GM19239 (cell line): ENCODE measurements around the gene HSPA12A.

Experiments used
- DNase-seq: peaks from one replicate; pipeline ENCODE4 v3.0.0; 2011; ENCODE audit warnings: low spot score; ENCODE audit not compliant: insufficient read length
- FAIRE-seq: peaks from 2 replicates; lab custom pipeline; 2011; peaks lifted over from hg19 to GRCh38; lab: Jason Lieb, UNC

HSPA12A gene, protein sequence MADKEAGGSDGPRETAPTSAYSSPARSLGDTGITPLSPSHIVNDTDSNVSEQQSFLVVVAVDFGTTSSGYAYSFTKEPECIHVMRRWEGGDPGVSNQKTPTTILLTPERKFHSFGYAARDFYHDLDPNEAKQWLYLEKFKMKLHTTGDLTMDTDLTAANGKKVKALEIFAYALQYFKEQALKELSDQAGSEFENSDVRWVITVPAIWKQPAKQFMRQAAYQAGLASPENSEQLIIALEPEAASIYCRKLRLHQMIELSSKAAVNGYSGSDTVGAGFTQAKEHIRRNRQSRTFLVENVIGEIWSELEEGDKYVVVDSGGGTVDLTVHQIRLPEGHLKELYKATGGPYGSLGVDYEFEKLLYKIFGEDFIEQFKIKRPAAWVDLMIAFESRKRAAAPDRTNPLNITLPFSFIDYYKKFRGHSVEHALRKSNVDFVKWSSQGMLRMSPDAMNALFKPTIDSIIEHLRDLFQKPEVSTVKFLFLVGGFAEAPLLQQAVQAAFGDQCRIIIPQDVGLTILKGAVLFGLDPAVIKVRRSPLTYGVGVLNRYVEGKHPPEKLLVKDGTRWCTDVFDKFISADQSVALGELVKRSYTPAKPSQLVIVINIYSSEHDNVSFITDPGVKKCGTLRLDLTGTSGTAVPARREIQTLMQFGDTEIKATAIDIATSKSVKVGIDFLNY

DNA sequence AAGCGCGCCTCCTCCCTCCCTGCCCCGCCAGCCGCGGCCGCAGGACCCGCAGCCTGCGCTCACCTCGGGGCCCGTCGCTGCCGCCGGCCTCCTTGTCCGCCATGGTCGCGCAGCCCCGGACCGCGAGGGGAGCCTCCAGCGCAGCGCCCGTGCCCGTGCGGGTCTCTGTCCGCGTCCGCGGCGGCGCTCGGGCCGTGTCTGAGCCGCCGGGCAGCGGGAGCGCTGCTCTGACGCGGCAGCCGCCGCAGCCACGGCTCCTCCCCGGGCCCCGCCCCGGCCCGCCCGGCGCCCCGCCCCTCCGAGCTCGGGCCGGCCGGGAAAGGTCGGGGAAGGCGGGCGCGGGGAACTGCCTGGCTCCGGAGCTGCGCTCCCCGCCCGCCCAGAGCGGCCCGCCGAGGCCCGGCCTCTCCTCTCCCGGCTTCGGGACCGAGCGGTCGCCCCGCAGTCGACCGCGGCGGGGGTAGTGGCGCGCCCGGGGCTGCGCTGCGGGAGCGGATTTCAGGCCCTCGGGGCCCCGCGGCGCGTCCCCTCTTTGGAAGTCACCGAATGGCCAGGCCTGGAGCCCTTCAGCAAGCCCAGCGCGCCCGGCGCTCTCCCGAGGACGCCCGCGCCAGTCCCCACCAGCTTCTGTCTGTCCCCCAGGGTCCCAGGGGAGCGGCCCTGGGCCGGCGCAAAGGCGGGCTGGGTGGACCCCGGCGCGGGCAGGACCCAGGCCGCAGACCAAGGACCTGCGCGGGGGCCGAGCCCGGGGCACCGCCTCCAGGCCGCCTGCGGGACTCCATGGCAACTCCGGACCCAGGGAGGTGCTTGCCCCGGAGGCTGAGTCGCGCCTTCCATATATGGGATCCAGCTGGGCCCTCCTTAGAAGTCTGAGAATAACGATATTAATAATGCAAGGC, at the start of gene HSPA12A:
TSS of gene HSPA12A (minus strand) at position 200 of the 899 bp plus-strand sequence. CDS start at position 103, 97 bp downstream.
- DNase-seq (peak; percentile 89), FAIRE-seq (no peak)

DNA sequence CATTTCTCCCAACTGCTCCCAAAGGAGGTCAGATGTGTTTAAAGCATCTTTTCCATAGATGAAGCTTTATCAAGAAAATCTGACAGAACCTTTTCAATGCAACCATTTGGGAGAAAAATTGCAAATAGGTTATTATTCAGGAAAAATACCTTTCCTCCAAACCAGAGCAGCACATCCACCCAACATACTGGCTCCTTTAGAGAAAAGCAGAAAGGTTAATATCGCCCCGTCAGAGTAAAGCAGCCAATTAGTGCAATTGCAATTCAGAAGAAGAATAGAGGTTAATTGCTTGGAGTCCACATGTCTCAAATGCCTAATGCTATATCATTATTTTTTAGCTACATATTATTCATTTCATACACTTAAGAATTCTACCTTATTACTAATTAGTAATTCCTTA, 48.9 kb upstream of the HSPA12A start:
- FAIRE-seq: no peak
- DNase-seq: no peak

DNA sequence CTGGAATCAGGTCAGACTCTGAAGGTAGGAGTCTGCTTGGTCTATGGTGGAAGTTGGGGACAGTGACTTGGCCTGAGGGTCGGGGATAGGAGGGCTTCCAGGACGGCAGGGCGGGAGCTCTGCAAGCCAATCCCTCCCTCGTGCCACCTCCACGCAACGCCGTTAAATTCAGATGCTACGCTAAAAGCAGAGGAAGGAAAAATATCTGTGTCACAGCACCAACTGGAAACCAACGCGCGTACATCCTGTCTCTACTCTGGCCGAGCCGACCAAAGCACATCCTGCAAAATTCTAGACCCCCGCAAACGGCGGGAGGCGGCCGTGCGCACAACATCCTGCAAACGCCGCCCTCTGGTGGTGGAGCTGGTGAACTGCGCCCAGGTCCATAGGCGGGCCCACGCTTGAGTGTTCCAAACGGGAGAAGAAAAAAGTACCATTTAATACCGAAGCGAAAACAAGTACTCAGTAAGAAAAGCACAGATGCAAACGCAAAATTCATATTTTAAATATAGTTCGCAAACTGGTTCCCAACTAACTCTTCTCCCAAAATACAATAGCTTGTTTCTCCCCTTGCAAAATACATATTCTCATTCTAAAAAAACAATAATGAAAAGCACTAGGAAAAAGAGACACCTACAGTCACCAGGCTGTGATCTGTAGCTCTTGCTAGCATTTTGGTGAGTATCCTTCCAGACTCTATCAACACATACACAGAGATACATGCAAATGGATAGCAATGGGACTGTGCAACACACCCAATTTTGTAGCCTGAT, 45.7 kb upstream of the HSPA12A start:
- FAIRE-seq (peak; percentile 18), DNase-seq (peak; percentile 50)

DNA sequence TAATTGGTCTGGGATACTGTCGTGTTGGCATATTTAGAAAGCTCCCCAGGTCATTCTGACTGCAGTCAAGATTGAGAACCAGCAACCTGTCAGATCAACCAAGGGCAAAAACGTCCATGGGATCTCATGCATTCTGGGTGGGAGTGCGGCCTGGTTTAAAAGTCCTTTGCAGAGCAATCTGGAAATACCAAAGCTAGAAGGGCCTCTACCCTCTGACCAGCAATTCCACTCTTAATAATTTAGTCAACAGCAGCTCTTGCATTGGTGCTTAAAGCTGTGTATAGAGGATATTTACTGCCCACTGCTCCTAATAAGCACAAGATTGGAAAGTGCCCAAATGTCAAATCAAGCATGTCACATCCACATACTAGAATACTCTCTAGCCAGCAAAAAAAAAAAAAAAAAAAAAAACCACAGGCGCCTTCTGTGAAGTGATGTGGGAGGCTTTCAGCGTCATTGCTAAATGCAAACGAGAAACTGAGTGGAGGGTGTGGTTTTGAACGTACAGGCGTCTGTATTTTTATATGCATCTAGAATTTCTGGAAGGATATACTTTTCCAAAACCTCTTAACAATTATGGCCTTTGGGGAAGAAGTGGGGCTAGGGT, 44.8 kb upstream of the HSPA12A start:
- FAIRE-seq (no peak), DNase-seq (no peak)

DNA sequence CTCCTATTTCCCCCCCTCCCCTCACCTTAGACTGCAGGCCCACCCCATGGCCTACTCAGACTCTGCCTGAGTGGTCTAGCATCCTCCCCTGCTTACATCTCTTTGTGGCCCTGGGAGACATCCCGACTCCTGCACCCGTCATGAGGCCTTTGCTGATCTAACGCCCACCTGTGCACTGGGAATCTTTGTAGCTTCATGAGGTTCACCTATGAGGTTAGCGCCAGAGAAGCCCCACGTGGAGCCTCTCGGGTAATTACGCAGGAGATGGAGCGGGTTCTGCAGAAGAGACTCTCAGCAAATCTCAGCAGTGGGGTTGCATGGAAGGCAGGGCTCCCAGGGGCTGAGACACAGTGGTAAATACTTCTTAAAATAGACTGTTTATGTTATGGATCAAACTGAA, 43.5 kb upstream of the HSPA12A start:
- FAIRE-seq (no peak), DNase-seq (no peak)

DNA sequence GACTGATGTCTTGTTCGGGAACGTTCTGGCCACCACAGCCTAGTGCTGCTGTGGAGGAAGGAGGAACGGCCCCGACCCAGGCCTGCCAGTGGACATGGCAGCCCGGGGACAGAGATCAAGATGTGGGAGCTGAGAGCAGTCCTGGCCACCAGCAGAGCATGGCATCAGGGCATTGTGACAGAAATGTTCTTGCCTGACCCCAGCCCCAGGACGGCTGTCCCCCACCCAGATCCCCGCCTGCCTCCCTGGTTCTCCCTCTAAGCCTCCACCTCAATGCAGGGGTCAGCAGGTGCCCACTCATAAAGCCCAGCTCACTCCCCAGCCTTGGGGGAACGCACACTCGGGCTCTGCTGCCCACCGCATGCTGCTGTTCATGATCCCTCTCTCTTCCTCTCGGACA, 42.9 kb upstream of the HSPA12A start:
- no peak for FAIRE-seq
- no peak for DNase-seq

DNA sequence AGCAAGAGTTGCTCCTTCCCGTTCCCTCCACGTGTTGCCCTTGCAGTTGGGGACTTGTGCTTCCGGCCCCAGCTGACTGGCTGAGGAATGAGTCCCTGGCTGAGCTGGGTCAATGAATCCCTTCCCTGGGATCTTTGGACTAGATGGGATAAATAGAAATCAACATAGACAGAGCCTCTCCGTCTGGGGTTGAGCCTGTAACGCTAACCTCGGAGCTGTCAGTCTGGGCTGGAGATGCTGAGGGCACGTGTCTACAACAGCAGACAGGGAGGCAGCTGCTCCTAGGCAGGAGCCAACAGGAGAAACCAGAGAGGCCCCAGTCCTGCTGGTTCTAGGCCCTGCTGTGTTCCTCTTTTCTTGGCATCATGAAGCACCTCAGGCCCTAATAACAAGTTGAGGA, 42.3 kb upstream of the HSPA12A start:
- FAIRE-seq (no peak), DNase-seq (no peak)

DNA sequence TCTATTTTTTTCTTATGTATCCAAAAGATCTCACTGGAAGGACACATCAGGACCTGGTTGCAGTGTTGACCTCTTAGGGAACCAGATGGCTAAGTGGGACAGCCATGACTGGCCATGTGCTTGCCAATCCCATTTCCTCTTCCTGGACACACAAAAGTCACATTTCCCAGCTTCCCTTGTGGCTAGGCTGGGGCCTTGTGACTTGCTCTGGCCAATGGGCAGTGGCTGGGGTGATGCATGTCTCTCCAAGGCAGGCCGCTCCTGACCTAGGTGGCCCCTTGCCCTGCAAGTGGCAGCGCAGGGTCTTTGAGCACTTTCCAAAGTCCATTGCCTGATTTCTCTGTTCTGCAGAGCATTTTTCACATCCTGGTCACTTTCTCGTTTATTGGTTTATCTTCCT, 41.7 kb upstream of the HSPA12A start:
- DNase-seq (no peak), FAIRE-seq (no peak)

DNA sequence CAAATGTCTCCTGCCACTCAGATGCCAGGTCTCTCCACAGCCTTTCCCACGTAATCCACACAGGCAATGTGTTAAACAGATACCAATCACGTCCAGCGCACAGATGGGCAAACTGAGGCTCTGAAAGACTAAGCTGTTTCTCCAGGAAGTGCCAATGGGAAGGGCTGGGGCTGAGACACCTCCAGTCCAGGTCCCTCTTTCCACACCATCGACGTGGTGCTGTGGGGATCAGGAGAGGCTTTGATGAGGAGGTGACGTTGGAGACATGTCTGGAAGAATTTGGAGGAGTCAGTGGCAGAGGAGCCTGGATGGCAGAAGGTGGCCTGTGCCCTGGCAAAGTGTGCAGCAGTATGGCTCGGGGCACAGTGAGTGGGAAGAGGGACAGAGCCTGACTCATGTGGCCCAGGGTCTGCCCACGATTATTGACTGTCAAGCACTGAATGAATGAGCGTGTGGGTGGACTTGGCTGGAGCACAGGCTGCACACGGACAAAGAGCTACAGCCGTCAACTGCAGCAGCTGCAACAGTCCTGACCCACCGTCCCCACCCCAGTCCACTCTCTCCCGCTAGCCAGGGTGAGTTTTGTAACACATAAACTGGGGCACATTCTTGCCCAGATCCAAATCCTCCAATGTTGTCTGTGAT, 40.8 kb upstream of the HSPA12A start:
- DNase-seq (no peak), FAIRE-seq (no peak)

DNA sequence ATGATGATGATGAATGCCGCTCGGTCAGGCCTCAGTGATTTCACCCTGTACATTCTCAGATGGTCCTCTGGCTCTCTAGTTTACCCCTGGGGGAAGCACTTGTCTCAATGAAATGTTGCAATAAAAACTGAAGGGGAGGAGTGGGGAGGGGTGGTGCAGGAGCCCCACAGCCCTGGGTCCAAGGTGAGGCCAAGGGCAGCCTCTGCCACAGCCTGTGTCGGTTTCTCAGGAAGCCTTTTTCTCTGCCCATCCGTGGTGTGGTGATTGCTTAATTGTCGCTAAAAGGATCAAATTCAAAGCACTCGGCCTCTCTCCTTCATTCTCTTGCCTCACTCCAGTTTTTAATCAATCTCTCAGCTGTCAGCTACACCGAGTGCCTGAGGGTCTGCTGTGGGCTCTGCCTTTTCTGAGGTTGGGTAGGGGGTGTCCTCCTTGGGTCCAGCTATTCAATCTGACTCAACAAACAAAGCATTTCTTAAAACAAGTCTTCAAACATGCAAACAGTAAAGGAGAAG, 39.1 kb upstream of the HSPA12A start:
- DNase-seq (no peak), FAIRE-seq (no peak)

DNA sequence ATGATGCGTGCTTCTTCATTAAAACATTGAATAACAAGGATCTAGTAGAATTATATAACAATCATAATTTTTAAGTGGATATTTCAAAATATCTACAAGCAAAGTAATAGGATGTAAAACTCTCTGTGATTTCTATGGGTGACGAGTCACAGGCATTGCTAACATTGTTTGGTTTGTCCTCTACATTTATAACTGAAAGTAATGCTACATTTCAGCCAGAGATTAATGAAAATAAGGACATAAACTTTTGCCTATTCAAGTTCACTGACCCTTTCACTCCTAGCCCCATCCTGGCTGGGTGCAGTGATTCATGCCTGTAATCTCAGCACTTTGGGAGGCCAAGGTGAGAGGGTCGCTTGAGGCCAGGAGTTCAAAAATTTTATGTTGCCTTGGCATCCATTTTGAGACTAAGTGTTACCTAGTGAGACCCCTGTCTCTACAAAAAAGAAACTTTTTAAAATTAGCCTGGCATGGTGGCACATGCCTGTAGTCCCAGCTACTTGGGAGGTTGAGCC, 38.4 kb upstream of the HSPA12A start:
- DNase-seq: no peak
- FAIRE-seq: no peak

DNA sequence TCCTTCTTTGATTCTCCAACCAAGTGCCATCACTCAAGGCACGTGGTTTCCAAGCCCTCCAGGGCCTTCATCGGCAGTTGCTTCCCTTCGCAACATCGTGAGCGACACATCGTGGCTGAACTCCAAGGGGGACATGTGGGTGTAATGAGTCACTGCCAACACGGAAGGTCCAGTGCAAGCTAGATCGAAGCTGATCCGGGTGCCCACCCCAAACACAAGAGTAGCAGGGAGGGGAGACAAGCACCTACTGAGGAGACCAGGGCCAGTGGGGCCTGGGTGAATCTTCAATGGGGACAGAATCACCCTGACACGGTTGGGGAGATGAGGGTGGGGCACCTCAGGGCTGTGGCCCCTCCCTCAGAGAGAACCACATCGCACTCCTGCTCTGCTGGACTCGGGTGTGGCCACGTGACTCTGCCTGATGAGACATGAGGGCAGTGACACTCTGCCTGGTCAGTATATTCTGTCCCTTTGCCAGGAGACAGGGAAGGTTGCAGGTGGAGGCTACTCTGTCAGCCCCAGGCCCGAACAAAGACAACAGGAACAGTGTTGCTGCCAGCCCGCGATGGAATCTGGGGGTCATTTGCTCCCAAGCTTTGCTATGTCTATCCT, 36.8 kb upstream of the HSPA12A start:
- DNase-seq (no peak), FAIRE-seq (no peak)

DNA sequence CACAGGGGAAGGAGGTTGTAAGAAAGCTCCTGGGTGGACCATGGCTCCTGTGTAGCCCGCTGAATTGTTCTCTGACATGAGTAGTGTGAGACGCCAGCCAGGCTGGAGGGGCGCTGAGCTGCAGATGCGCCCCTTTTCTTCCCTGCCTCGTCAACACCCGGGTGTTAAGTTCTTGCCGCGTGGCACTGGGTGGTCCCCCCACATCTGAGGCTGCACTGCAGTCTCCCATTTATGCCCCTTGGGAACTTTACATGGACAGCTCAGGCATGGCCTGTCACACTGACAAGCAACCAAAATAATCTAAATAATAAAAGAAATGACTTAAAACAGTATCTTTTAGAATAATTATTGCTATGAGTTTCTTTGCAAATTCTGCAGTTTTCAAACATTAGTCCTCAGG, 34.6 kb upstream of the HSPA12A start:
- no peak for DNase-seq
- FAIRE-seq: no peak

DNA sequence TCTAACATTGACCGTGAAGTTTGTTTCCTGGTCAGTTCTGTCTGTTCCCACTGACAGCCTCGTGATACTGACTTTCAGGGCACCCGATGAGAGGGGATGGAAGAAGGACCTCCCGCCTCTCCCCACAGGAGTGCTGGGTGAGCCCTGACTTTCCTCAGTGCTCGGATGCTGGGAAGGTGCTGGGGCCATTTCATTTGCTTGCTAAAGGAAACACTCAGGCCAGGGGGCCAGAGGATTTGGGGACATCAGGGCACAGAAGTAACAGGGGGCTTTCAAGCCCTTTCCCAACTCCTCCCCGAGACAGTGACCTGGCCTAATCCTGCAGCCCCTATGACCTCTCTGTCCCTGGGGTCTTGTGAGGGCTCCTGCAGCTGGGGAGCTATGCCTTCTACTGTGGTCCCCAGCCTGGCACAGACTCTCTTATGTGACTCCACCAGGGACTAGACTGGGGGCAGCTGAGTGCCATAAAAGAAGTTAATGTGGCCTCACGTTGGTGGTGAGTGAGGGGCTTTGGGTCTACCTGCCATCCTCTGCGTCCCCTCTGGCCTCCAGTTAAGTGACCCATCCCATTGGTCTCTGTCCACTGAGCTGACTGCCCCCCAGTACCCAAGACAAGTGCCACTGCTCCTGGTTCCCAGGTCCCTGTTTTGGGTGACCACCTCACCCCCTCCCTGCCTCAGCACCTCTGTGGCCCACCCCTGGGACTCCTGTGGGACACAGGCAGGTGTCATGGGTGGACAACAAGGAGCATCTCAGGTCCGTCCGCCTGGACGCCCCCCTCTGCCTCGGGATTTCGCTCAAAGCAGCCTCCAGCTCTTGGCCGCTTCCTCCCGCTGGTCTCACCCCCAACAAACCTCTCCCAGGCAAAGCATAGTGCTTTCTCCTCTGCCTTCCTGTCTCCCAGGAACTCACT, 33.4 kb upstream of the HSPA12A start:
- FAIRE-seq: no peak
- DNase-seq: no peak

DNA sequence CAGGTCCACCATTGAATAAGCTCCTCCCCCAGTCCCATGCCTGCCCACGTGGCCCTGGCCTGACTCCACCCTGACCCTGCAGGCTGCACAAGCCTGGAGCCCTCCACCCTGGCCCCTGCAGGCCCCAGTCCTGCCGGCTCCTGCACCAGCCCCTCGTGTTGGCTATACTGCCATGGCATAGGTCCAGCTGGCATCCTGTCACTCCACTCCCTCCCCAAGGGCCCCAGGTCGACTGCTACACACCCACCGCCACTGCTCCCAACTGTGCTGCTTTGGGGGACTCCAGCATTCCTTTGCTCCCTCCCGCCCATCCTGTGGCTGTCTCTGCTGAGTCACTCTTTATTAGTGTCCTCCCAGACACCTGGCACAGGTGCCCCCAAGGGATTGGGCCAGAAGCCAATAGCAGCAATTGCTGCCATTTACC, 32.4 kb upstream of the HSPA12A start:
- DNase-seq: no peak
- FAIRE-seq: no peak

DNA sequence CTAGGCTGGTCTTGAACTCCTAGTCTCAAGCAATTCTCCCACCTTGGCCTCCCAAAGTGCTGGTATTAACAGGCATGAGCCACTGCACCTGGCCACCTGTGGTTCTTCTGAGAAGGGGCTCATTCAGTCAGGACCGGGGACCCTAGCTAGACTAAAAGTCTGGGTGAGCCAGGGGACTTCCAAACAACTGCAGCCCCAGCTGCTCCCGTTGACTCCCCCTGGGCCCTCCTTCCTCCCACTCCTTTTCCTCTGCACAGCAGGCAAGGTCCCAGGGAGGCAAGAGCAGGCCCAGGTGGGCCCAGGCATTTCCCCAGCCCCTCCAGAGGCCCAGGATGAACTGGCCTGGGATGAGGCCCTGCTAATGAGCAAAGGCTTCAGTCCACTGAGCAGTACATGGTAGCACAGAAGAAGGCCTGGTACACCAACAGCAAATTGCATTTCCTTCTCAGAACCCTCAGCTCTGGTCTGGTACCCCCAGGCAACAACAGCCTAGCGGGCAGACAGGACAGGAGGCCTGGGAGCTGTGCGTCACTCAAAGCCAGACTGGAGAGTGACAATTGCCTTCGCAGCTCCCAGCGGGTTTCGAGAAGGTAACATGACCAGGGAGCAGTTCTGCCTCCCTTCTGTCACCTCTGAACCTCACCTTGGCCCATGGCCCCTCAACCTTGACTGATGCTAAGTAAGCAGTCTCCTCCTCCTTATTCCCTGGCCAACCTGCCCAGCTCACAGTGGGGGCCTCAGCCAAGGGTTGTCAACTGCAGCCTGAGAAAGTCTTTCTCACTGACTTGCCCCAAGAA, 30.7 kb upstream of the HSPA12A start:
- no peak for FAIRE-seq

More for the DNA sequence above, 30.7 kb upstream of the HSPA12A start:
- DNase-seq: no peak
